H7 (cell line): ENCODE data around the gene KDM5B. TPM values are rescaled to one million over a fixed set of nuclear protein-coding genes. Genes with fewer than 3 reads are reported as not detected.
"Not testable (repeated sequence)": the region's sequence is repeated elsewhere in the genome, so short reads cannot be mapped to it uniquely, and the experiment has no call there.

Experiments used
- DNase-seq: peaks from one replicate; pipeline ENCODE4 v3.0.0; 2012
- H3K27me3 ChIP-seq: 2 replicates; pipeline ENCODE4 v1.6.0; 2011; ENCODE audit warnings: mild to moderate bottlenecking, low read length; ENCODE audit not compliant: control insufficient read depth, insufficient read depth
- H3K36me3 ChIP-seq: replicated peaks from 2 replicates; pipeline ENCODE4 v1.5.1; 2011; ENCODE audit warnings: low read length; ENCODE audit not compliant: control insufficient read depth, insufficient read depth
- H3K4me3 ChIP-seq: 2 replicates; pipeline ENCODE4 v1.5.1; 2011; ENCODE audit warnings: low read depth, mild to moderate bottlenecking, control low read depth, low read length, moderate library complexity; ENCODE audit not compliant: insufficient read depth
- total RNA-seq: library from RNA; depleted of rRNA; stranded (reverse); fragments of >200 nt; shearing (Covaris generic); gene quantifications from 2 replicates; pipeline ENCODE4 v1.2.3, GENCODE V29; 2014

The KDM5B gene
- total RNA-seq, 1 experiment from 2014 or later = 126 TPM

- Histone ChIP-seq H3K27me3 (no peaks in the 10 kb centered on the region; the same call in 1 of the 2 replicates), H3K4me3 (no peak overlapping the region), H3K36me3 (no peaks in the 10 kb centered on the region)
- no peak for DNase-seq
Measured at GRCh38 chr1:202834771-202835547, 26.7 kb upstream of the KDM5B start.

- Histone ChIP-seq H3K36me3 (no peaks in the 10 kb centered on the region), H3K27me3 (no peaks in the 10 kb centered on the region; the same call in 1 of the 2 replicates), H3K4me3 (no peak overlapping the region)
- DNase-seq = no peak
Measured at GRCh38 chr1:202831906-202832305, 23.7 kb upstream of the KDM5B start.

GRCh38 chr1:202829223-202829622 lies 21.0 kb upstream of the KDM5B start:
- not testable (repeated sequence) for H3K27me3 ChIP-seq, H3K36me3 ChIP-seq, DNase-seq, H3K4me3 ChIP-seq

GRCh38 chr1:202825748-202826147 lies 17.5 kb upstream of the KDM5B start:
- DNase-seq = no peak
- Histone ChIP-seq H3K27me3 (no peaks in the 10 kb centered on the region), H3K36me3 (no peaks in the 10 kb centered on the region), H3K4me3 (no peak overlapping the region)

GRCh38 chr1:202821467-202821866 lies 13.2 kb upstream of the KDM5B start:
- no peak overlapping the region for H3K4me3 ChIP-seq
- no peak for DNase-seq
- no peaks in the 10 kb centered on the region; the same call in 1 of the 2 replicates for H3K27me3 ChIP-seq
- no peaks in the 10 kb centered on the region for H3K36me3 ChIP-seq

- H3K36me3 ChIP-seq = no peaks in the 10 kb centered on the region
- no peaks in the 10 kb centered on the region; the same call in 1 of the 2 replicates for H3K27me3 ChIP-seq
- DNase-seq = no peak
- no peak overlapping the region for H3K4me3 ChIP-seq
Measured at GRCh38 chr1:202818819-202819218, 10.6 kb upstream of the KDM5B start.

DNA sequence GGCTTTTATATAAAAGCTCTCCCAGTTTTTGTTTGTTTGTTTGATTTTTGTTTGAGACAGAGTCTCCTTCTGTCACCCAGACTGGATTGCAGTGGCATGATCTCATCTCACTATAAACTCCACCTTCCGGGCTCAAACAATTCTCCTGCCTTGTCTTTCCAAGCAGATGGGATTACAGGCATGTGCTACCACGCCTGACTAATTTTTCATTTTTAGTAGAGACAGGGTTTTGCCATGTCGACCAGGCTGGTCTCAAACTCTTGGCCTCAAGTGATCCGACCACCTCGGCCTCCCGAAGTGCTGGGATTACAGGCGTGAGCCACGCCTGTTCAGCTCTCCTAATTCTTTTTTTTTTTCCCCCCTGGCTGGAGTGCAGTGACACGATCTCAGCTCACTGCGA lies 6.9 kb upstream of the KDM5B start:
- no peaks in the 10 kb centered on the region for H3K36me3 ChIP-seq
- no peak for DNase-seq
- no peak overlapping the region for H3K4me3 ChIP-seq
- peaks cover 12% of the 10 kb centered on the region for H3K27me3 ChIP-seq

DNA sequence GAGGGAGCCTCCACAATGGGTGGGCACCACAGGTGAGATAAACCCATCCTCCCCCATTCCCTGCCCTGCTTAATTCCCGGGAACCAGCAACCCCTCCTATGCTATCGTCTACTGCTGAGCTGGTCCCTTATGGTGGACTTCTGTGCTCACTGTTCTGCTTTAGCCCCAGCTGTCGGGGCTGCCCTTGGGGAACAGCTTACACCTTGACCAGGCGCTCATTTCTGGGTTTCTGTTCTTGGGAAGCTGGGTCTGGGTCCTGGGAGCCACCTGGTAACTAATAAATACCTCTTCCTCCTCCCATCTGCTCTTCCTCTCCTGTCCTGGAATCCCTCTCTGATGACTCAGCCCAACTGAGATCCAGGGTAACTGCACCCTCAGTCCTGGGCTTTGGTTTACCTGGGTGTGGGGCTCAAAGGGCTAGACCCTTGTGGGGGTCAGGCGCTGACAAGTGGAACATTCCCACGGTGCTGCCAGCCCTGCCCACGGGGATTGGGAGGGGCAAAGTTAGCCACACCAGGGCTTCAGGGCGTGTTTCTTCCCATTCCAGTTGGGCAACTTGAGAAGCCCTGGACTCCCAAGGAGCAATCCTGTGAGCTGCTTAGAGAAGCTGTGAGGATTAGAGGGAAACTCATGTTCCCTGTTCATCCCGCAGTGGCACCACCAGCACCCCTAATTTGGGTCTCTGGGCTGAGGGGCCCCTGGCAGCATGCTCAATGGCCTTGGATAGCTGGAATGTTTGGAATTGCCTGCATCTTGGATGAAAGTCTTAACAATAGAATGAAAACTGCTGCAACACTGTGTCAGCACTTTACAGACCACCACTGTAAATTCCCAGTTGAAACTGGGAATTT lies 4.2 kb upstream of the KDM5B start:
- Histone ChIP-seq H3K36me3 (no peaks in the 10 kb centered on the region), H3K27me3 (peaks cover 20% of the 10 kb centered on the region), H3K4me3 (peak overlapping the region; percentile 66)
- no peak for DNase-seq

- H3K27me3 ChIP-seq = peaks cover 20% of the 10 kb centered on the region
- peak overlapping the region; percentile 66 for H3K4me3 ChIP-seq
- DNase-seq = peak; percentile 75
- no peaks in the 10 kb centered on the region for H3K36me3 ChIP-seq
Measured at GRCh38 chr1:202811296-202812175, 3.3 kb upstream of the KDM5B start.

DNA sequence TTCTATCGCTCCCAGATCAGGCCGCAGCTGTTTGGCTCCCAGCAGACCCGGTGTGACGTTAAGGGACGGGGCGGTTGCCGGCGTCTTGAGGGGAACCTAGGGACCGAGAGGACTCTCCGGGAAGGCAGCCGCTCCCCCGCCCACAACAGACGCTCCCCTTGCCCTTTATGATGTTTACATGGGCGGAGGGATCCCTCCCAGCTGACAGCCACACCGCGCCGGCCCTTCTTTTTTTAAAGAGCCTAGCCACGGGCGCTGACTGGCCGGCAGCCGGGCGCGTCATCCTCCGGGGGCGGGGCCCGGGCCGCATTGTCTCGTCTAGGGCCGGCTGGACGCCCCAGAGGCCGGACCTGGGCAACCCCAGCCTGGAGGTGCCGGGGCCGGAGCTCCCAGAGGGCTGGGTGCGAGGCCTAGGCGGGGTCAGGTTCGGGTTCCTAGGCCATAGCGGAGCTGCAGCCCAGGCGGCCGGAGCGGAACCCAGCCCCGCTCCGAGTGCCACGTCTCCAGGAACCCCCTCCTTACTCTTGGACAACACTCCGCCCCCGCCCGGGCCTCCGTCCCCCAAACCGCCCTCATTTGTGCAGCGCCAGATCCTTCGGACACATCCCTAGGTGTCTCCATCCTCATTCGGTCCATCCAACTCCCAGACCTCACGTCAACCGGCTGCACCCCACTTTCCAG lies 2.5 kb upstream of the KDM5B start, which contains the start of gene PCAT6:
Gene PCAT6 (plus strand): TSS at position 340 of the 681 bp plus-strand sequence.
- H3K27me3 ChIP-seq = peaks cover 20% of the 10 kb centered on the region
- no peaks in the 10 kb centered on the region for H3K36me3 ChIP-seq

DNA sequence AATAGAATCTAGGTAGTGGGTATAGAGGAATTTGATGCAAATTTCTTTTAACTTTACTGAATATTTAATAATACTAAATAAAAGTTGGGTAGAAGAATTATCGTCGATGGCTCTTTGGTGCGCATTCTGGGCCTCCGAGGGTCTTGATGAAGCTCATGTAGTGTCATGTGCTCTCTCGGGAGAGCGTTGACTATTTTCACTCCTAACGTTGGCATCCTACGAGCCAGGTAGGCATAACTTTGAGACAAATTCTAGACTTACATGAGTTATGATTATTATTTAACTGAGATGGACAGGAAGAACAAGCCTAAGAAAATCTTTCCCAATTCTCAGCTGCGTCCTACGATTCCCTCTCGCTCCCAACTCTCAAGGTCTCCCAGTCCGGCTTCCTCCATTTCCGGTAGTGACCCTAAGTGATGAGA lies 2.0 kb upstream of the KDM5B start:
- no peak for DNase-seq
- Histone ChIP-seq H3K4me3 (peak overlapping the region; percentile 66), H3K27me3 (peaks cover 20% of the 10 kb centered on the region), H3K36me3 (no peaks in the 10 kb centered on the region)

More for the DNA sequence above, 2.5 kb upstream of the KDM5B start, which contains the start of gene PCAT6:
- H3K4me3 ChIP-seq = peak within 1 kb of the TSS; percentile 66
- DNase-seq = peak; percentile 98

GRCh38 chr1:202809597-202810159 lies 1.5 kb upstream of the KDM5B start:
- peak overlapping the region; percentile 66 for H3K4me3 ChIP-seq
- peaks cover 20% of the 10 kb centered on the region for H3K27me3 ChIP-seq
- H3K36me3 ChIP-seq = no peaks in the 10 kb centered on the region
- DNase-seq = no peak

DNA sequence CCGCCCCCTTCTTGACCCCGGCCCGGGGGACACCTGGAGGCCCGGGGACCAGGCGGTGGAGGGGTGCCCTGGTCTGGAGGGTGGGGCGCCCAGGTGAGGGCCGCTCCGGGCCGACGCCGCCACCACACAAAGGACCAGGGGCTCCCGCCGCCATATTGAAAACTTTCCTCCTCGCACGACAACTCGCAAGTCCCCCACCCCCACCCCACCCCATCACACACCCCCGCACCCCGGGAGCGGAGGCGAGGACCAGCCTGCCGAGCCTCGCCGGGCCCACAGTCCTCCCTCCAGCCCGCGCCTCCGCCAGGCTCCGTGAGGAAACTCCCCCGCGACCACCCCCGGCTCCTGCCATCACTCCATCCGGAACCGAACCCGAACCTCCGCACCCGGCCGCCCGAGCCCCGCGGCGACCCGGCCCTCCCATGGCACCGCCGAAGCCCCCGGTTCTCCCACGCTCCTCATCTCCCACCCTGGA lies 733 bp downstream of the KDM5B start:
- Histone ChIP-seq H3K27me3 (peaks cover 20% of the 10 kb centered on the region), H3K36me3 (no peaks in the 10 kb centered on the region), H3K4me3 (peak overlapping the region; percentile 100)
- DNase-seq = peak; percentile 93
